ENCODE data around the gene RRAGA.

DNA sequence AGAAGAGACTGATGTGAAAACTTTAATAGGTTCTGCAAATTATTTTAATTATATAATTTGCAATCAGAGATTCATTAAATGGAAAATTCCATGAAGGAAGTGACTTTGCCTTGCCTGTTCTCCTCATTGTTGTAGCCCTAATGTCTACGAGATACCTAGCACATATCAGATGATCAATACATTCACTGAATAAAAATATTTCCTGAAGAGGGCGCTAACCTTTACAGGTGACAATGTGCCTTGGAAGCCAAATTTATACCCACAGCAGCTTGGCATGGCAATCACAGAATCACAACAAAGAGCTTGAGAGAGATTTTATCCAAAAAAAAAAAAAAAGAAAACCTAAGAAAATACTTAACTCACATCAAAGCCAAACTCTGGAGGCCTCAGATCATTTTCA is 36.1 kb downstream of the RRAGA start:
- TF ChIP-seq, protein P1, sequence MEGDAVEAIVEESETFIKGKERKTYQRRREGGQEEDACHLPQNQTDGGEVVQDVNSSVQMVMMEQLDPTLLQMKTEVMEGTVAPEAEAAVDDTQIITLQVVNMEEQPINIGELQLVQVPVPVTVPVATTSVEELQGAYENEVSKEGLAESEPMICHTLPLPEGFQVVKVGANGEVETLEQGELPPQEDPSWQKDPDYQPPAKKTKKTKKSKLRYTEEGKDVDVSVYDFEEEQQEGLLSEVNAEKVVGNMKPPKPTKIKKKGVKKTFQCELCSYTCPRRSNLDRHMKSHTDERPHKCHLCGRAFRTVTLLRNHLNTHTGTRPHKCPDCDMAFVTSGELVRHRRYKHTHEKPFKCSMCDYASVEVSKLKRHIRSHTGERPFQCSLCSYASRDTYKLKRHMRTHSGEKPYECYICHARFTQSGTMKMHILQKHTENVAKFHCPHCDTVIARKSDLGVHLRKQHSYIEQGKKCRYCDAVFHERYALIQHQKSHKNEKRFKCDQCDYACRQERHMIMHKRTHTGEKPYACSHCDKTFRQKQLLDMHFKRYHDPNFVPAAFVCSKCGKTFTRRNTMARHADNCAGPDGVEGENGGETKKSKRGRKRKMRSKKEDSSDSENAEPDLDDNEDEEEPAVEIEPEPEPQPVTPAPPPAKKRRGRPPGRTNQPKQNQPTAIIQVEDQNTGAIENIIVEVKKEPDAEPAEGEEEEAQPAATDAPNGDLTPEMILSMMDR (IDR thresholded peaks at IDR 0.05) = peak; percentile 36 to 55 (median 54)
- no peak for TF ChIP-seq POLR2A (IDR thresholded peaks at IDR 0.05)

All from right lobe of liver (tissue), 4 donors.